Body of pancreas (tissue), 4 donors: ENCODE results near the gene FMO4. TPM values are rescaled to one million over a fixed set of nuclear protein-coding genes. Genes with fewer than 3 reads are reported as not detected.
"Not testable (repeated sequence)": the region's sequence is repeated elsewhere in the genome, so short reads cannot be mapped to it uniquely, and the experiment has no call there.

ENCODE experiments used
- ATAC-seq: fragments of 150-250 bp; one replicate; pipeline ENCODE4 v1.9.1; 2016
- DNase-seq, 4 donors: peaks; one replicate each; pipeline ENCODE4 v3.0.0-alpha.2; 2019
- H3K27ac ChIP-seq, 4 donors: fragments of 200-600 bp; sonication (generic); 1 replicate in 3 of 4; 2 replicates in 1 of 4; pipeline versions ENCODE4 v1.5.1 to v1.6.1; 2016 to 2019; ENCODE audit warnings: mild to moderate bottlenecking in 1 of 4, mixed read lengths in 1 of 4, moderate library complexity in 1 of 4
- H3K27me3 ChIP-seq, 2 donors: fragments of 200-600 bp; sonication (generic); one replicate each; pipeline ENCODE4 v1.6.0; 2016; ENCODE audit warnings: mild to moderate bottlenecking in 1 of 2
- H3K36me3 ChIP-seq, 2 donors: fragments of 200-600 bp; sonication (generic); replicated peaks in 1 of 2; 2 replicates each; pipeline ENCODE4 v1.5.1; 2016; ENCODE audit warnings: low read depth in 2 of 2; ENCODE audit not compliant: insufficient read depth in 1 of 2
- H3K4me1 ChIP-seq: fragments of 200-600 bp; sonication (generic); one replicate; pipeline ENCODE4 v1.6.0; 2016
- H3K4me3 ChIP-seq, 2 donors: fragments of 200-600 bp; sonication (generic); 1 replicate in 1 of 2; 2 replicates in 1 of 2; pipeline ENCODE4 v1.5.1; 2016 to 2019
- H3K9me3 ChIP-seq, 3 donors: fragments of 200-600 bp; sonication (generic); 1 replicate in 2 of 3; 2 replicates in 1 of 3; pipeline ENCODE4 v1.5.1; 2016
- POLR2A ChIP-seq, 3 donors: fragments of 450-650 bp; IDR thresholded peaks; one replicate each; pipeline ENCODE4 v1.6.1; 2016; ENCODE audit warnings: antibody characterized with exemption in 3 of 3, mild to moderate bottlenecking in 2 of 3
- WGBS, 2 donors: methylation state at CpG; one replicate each; pipeline ENCODE4 v1.1.5; 2017; 5-methylcytosine and 5-hydroxymethylcytosine counted together
- intact Hi-C: fragments of 100-400 bp; cut with DNase I; formaldehyde crosslinking; loops from one replicate; pipeline ENCODE4 v1.15.1; 2023
- total RNA-seq, 2 donors: library from RNA; depleted of rRNA; stranded (reverse); fragments of >200 nt; gene quantifications; one replicate each; pipeline ENCODE4 v1.1.0, GENCODE V29; 2016
- TF ChIP-seq, protein P1 (sequence below), 7 experiments: fragments of 450-650 bp in 4 of 7; fragments of 200-600 bp in 3 of 7; sonication (generic) in 3 of 7; IDR thresholded peaks; one replicate each; pipeline ENCODE4 v1.5.1; 2016 to 2019; ENCODE audit warnings: antibody characterized with exemption in 7 of 7

Gene FMO4
- total RNA-seq, 2 donors from 2014 or later, result 0.99 to 4.4 TPM

DNA sequence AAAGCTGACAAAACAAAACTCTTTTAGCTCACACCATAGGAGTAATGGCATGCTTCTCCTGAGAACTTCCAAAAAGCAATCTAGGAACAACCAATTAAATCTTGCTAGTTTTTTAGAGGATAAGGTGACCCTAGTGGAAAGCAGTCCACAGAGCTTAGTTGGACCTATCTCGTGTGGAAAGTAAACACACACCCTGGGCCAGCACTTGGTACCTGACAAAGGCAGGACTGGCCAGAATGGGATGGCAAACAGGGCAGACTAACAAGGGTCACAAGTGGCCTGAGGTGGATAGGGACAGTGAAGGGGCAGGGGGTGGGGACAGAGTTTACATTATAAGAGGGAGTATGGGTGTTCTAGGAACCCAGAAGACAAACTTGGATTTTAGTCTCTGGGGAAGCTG is 22.0 kb downstream of the FMO4 start:
- TF ChIP-seq POLR2A (IDR thresholded peaks at IDR 0.05), result no peak
- TF ChIP-seq, protein P1, sequence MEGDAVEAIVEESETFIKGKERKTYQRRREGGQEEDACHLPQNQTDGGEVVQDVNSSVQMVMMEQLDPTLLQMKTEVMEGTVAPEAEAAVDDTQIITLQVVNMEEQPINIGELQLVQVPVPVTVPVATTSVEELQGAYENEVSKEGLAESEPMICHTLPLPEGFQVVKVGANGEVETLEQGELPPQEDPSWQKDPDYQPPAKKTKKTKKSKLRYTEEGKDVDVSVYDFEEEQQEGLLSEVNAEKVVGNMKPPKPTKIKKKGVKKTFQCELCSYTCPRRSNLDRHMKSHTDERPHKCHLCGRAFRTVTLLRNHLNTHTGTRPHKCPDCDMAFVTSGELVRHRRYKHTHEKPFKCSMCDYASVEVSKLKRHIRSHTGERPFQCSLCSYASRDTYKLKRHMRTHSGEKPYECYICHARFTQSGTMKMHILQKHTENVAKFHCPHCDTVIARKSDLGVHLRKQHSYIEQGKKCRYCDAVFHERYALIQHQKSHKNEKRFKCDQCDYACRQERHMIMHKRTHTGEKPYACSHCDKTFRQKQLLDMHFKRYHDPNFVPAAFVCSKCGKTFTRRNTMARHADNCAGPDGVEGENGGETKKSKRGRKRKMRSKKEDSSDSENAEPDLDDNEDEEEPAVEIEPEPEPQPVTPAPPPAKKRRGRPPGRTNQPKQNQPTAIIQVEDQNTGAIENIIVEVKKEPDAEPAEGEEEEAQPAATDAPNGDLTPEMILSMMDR (IDR thresholded peaks at IDR 0.05), result no peak
- no peak for ATAC-seq
- no peaks in the 10 kb centered on the region for H3K27me3 ChIP-seq
- intact Hi-C loops, result no loop called here
- no peak for DNase-seq
- H3K27ac ChIP-seq, result no peak overlapping the region
- H3K4me1 ChIP-seq, result no peaks in the 10 kb centered on the region
- no peak overlapping the region for H3K4me3 ChIP-seq
- WGBS, 2 donors, result 15 to 33% methylated on average over 1 of the region's 1 CpG
- no peaks in the 10 kb centered on the region for H3K36me3 ChIP-seq
- no peaks in the 10 kb centered on the region for H3K9me3 ChIP-seq

DNA sequence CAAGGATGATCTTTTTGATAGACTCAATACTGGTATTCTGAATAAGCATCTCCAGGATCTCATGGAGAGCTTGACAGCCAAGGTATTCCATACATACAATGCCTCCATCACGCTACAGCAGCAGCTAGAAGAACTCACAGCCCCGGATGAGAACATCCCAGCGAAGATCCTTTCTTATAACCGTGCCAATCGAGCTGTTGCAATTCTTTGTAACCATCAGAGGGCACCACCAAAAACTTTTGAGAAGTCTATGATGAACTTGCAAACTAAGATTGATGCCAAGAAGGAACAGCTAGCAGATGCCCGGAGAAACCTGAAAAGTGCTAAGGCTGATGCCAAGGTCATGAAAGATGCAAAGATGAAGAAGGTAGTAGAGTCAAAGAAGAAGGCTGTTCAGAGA is 25.4 kb downstream of the FMO4 start:
- 85 to 86% methylated on average over 6 of the region's 6 CpGs for WGBS, 2 donors
- intact Hi-C loops, H3K4me3 ChIP-seq, H3K4me1 ChIP-seq, ATAC-seq, H3K9me3 ChIP-seq, DNase-seq, H3K36me3 ChIP-seq, H3K27me3 ChIP-seq, H3K27ac ChIP-seq: not testable (repeated sequence)

DNA sequence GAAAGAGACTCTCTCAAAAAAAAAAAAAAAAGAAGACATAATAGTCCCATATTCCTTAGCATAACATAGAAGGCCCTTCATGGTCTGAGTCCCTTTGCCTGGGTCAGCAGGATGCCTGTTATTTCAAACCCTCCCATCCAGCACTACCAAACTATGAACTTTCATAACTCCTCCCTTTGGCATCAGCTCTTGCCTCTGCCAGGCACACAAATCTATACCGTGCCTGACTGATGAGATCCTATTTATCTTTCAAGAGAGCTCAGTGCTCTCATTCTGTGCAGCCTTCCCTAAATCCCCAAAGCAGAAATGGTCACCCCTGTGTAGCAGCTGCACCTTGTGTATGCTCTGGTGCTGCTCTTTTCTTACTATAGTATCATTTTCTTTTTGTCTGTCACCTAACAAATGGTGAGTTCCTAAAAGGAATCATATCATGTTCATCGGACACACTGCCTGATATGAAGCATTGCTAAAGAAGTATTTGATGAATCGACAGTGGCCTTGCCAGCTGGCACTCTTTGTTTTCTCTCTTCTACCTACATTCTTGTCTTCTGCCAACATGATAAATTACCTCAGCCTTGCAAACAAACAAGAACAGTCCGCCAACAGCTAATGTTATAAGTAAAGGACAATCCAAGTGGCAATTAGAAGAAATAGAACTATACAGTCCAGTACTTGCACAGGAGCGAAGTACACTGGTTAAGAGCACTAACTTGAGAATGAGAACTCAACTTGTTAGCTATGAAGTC is 29.9 kb downstream of the FMO4 start:
- peaks cover 14% of the 10 kb centered on the region for H3K4me1 ChIP-seq
- H3K27ac ChIP-seq, result peak overlapping the region in 3 of 4 donors; percentile 35 to 58 (median 51)
- 36% methylated on average over 5 of the region's 5 CpGs for WGBS, 2 donors
- H3K4me3 ChIP-seq, result no peak overlapping the region
- TF ChIP-seq POLR2A (IDR thresholded peaks at IDR 0.05), result no peak
- DNase-seq (peak in 3 of 4 donors; percentile 16 to 20 (median 18)), ATAC-seq (no peak)
- no peaks in the 10 kb centered on the region for H3K9me3 ChIP-seq
- no peaks in the 10 kb centered on the region for H3K27me3 ChIP-seq
- intact Hi-C loops, result no loop called here
- no peaks in the 10 kb centered on the region for H3K36me3 ChIP-seq

DNA sequence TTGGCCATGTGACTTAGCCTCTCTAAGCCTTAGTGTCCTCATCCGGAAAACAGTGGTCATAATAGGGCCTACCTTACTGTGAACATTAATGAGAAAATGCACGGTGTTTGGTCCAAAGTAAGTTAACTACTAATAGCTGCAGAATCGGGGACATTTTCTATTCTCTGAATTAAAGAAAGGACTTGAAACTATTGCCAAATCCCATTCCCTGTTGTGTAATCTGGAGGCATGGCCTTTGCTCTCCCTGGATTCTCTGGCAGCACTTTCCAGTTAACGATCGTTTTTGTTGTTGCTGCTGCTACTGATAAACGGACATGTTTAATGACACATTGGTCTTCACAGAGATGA is 30.5 kb downstream of the FMO4 start:
- ATAC-seq (peak; percentile 30), DNase-seq (peak in 3 of 4 donors; percentile 40 to 59 (median 40))
- Histone ChIP-seq H3K27ac (peak overlapping the region in 3 of 4 donors; percentile 35 to 58 (median 51)), H3K36me3 (no peaks in the 10 kb centered on the region), H3K4me3 (no peak overlapping the region), H3K4me1 (peaks cover 14% of the 10 kb centered on the region), H3K9me3 (no peaks in the 10 kb centered on the region), H3K27me3 (no peaks in the 10 kb centered on the region)
- intact Hi-C loops, result no loop called here
- no peak for TF ChIP-seq POLR2A (IDR thresholded peaks at IDR 0.05)
- TF ChIP-seq, protein P1 (IDR thresholded peaks at IDR 0.05), result no peak
- WGBS, 2 donors, result 26 to 48% methylated on average over 6 of the region's 6 CpGs

DNA sequence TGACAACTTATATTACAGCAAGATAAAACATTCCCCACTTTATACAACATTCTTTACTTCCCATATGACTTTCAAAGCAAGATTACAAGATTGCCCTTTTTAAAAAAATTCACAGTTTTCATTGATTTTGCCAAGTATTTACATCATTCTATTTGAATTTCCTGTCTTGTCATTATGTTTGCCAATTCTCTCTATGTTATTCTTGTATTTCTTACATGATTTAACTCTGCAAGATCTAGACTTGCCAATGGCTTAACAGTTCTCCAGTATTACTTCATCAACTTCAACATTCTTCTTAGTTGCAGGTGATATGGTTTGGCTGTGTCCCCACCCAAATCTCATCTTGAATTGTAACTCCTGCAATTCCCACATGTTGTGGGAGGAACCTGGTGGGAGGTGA is 31.6 kb downstream of the FMO4 start:
- TF ChIP-seq, protein P1 (IDR thresholded peaks at IDR 0.05), result no peak
- TF ChIP-seq POLR2A (IDR thresholded peaks at IDR 0.05), result no peak
- H3K4me3 ChIP-seq, result no peak overlapping the region
- ATAC-seq (no peak), DNase-seq (no peak)
- peaks cover 14% of the 10 kb centered on the region for H3K4me1 ChIP-seq
- H3K27ac ChIP-seq, result no peak overlapping the region
- H3K27me3 ChIP-seq, result no peaks in the 10 kb centered on the region
- intact Hi-C loops, result no loop called here
- no peaks in the 10 kb centered on the region for H3K9me3 ChIP-seq
- H3K36me3 ChIP-seq, result no peaks in the 10 kb centered on the region

DNA sequence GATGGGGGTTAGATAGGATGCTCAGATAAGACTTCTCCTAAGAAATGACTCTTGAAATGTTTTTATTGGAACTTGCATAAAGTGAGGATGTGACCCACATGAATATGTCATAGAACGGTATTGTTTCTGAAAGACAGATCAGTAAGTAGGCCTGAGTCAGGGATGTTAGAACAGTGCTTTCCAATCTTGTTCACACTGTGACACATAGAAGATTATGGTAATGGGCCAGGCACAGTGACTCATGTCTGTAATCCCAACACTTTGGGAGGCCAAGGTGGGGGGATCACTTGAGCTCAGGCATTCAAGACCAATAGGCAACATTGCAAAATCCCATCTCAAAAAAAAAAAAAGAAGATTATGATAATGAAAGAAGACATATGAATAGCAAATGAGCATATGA is 32.9 kb downstream of the FMO4 start:
- no peak for TF ChIP-seq POLR2A (IDR thresholded peaks at IDR 0.05)
- TF ChIP-seq, protein P1 (IDR thresholded peaks at IDR 0.05), result no peak
- Histone ChIP-seq H3K9me3 (no peaks in the 10 kb centered on the region), H3K27ac (no peak overlapping the region), H3K4me1 (peaks cover 14% of the 10 kb centered on the region), H3K27me3 (no peaks in the 10 kb centered on the region), H3K4me3 (no peak overlapping the region), H3K36me3 (no peaks in the 10 kb centered on the region)
- WGBS, 2 donors, result 76 to 88% methylated on average over 1 of the region's 1 CpG
- ATAC-seq, result no peak
- intact Hi-C loops, result no loop called here
- DNase-seq, result no peak
